HG02970 (cell line): ENCODE measurements around the gene OLFM2.
"Not testable (repeated sequence)": the region's sequence is repeated elsewhere in the genome, so short reads cannot be mapped to it uniquely, and the experiment has no call there.

Source experiments
- ATAC-seq: cut with Tn5 transposase; IDR thresholded peaks from one replicate; pipeline ENCODE4 v1.9.1; 2021; ENCODE audit warnings: mild to moderate bottlenecking, moderate library complexity, moderate number of reproducible peaks; ENCODE audit not compliant: unreplicated experiment, low FRiP score

OLFM2 gene

GRCh38 chr19:9871626-9872338 lies 64.5 kb downstream of the OLFM2 start:
- ATAC-seq, result no peak

DNA sequence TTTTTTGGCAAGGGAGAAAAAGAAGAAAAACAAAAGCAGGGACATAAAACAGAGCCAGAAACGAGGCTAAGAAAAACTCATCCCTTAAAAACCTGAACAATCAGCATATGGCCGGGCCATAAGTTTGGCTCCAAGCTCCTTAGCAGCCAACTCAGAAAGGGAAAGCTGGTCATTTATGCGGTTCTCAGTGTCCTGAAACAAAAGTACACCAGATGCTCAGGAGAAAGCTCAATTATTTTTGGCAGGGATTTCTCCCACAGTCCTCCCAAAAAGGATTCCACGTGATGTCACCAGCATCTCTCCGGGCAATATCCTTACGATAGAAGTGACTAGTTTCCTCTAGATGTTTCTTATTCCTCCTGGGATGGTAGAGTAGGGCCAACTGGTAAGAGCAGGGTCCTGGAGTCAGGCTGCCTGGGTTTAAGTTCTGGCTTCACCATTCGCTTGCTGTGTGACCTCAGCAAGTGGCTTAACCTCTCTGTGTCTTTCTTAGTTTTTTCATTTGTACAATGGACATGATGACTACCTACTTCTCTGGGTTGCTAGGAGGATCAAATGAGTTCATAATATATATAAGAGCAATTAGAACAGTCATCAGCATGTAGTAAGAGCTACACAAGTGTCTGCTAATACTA lies 67.2 kb downstream of the OLFM2 start:
- no peak for ATAC-seq

DNA sequence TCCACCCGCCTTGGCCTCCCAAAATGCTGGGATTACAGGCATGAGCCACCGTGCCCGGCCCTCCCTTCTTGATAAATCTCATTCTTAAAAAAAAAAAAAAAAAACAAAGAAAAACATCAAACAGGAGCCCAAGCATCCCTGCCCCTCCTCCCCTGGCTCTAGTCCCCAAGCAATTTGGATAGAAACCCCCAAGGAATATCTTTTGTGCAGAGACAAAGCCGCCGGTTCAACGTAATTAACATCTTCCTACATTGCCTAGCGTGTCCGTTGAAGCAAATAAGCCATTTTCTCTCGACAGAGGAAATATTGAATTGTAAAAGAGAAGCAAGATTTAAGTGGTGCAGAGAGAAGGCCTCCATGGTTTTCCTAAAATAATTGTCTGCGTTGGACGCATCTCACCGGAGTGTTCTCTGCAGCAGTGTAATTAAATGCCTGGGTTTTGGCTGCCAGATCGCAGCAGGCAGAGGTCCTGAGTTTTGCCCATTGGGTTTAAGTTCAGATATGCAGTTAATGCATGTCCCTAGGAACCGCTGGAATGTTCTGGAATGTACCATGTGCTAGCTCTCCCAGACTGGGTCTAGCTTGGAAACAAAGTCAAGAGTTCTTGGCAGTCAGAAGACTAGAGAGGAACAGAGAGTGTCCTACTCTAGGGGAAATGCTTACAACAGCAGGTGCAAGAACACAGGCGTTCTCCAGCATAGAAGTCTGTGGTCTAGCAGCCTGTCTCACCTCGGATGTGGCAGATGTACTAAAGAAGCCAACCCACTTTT lies 70.4 kb downstream of the OLFM2 start:
- ATAC-seq, result no peak

DNA sequence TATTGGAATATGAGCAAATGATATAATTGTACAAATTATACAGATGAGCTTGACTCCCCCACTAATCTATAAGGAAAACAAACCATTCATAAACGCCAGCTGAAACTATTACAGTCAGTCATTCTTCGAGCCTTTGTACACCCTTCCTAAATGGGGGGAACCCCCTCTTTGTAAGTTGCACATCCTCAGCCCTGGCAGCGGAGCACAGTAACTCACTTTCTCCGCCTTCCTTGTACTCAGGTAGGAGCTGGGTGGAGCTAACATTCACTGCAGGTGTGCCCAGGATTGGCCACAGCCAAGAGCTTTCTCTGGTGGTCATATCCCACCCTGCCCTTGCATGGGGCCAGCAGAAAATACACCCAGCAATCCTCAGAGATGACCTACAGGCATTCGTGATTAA lies 72.6 kb downstream of the OLFM2 start:
- ATAC-seq, result no peak

DNA sequence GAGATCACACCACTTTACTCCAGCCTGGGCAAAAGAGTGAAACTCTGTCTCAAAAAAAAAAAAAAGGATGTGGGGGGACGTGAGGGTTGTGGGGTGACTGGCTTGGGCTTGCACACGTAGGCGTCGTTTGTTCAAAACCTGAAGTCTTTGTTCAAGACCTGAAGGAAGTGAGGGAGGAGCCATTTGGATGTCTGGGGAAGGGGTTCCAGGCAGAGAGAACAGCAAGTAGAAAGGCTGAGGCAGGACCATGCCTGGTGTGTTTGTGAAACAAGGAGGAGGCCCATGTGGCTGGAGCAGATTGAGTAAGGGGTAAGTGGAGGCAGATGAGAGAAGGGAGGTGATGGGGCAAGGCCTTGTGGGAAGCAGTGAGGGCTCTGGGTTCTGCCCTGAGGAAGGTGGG lies 73.4 kb downstream of the OLFM2 start:
- no peak for ATAC-seq

GRCh38 chr19:9861503-9861902 lies 74.8 kb downstream of the OLFM2 start:
- no peak for ATAC-seq

- ATAC-seq, result no peak
Measured at GRCh38 chr19:9860407-9860806, 75.9 kb downstream of the OLFM2 start.

DNA sequence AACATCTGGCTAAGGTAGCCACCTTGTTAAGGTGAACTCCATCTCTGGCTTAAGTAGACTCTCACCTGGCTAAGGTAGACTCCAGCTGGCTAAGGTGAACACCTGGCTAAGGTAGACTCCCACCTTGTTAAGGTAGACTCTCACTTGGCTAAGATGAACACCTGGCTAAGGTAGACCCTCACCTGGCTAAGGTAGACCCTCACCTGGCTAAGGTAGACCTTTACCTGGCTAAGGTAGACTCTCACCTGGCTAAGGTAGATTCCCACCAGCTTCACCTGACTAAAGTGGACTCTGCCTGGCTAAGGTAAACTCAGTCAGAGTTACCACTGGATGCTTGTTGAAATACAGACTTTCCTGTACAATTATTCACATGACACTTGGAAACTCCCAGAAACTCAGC lies 77.5 kb downstream of the OLFM2 start:
- no peak for ATAC-seq

- no peak for ATAC-seq
Measured at GRCh38 chr19:9857920-9858746, 78.2 kb downstream of the OLFM2 start.

- no peak for ATAC-seq
Measured at GRCh38 chr19:9857076-9857721, 79.1 kb downstream of the OLFM2 start.

- no peak for ATAC-seq
Measured at GRCh38 chr19:9856609-9857008, 79.7 kb downstream of the OLFM2 start.

GRCh38 chr19:9854282-9854846 lies 82.0 kb downstream of the OLFM2 start:
- no peak for ATAC-seq

GRCh38 chr19:9850235-9850959 lies 85.9 kb downstream of the OLFM2 start:
- no peak for ATAC-seq

GRCh38 chr19:9849791-9850190 lies 86.5 kb downstream of the OLFM2 start:
- ATAC-seq, result no peak

DNA sequence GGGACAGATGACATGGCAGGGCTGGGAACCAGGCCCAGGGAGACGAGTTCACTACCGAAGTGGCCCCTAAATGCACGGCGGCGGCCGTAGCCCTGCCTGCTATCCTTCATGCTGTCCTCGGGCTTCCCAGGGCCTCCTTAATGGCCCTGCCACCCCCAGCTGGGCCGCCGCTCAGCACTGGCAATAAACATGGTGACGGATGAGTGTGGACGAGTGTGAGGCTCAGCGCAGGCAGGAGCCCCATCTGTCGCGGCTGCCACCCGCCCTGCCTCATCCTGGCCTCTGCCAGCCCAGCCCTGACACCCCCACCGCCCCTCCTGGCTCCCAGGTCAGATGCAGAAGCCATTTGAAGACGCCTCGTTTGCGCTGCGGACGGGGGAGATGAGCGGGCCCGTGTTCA lies 87.6 kb downstream of the OLFM2 start:
- no peak for ATAC-seq

DNA sequence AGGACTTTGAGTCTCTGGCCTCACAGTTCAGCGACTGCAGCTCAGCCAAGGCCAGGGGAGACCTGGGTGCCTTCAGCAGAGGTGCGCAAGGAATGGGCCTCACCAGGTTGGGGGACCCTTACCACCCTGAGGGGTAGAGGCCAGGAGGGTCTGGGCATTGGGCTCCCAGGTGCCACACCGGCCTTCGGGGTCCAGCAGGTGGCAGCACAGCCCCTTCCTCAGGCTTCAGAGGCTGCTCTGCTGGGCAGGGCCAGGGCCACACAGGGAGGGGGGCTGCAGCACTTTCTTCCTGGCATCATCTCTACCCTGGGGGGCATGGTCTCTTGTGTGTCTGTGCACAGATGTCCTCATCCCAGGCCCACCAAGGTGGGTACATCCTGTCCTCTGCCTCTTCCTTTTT lies 88.3 kb downstream of the OLFM2 start:
- ATAC-seq, result no peak

DNA sequence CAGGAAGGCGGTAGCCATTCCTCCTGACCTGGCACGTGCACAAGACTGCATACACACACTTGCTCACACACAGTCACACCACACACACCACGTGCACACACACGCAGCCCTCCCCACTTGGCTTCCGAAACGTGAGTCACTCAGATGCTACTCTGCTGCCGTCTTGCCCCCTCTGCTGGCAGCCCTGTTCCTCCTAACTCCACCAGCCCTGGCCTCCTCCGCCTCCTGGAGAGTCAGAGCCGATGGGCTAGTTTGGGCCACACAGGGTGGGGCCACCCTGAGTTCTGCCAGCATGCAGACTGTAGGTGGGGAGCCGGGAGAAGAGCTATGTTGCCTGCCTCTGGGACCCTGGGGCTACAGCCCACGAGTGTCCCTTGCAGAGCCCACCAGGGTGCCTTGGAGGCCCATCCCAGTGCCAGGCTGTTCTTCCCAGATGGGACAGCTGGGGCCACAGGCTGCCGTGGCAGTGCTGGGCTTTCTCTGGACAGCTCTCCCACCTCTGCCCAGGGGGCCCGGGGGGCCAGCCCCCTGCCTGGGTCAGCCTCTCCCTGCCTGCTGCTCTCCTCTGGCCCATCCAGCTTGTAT lies 89.1 kb downstream of the OLFM2 start:
- no peak for ATAC-seq

GRCh38 chr19:9843626-9844273 lies 92.6 kb downstream of the OLFM2 start:
- ATAC-seq, result not testable (repeated sequence)
